ENCODE data around the gene ZNF615.
"Not testable (repeated sequence)": the region's sequence is repeated elsewhere in the genome, so short reads cannot be mapped to it uniquely, and the experiment has no call there.

GRCh38 chr19:51960621-51961233 is 47.3 kb downstream of the ZNF615 start:
- not testable (repeated sequence) for TF ChIP-seq POLR2A (IDR thresholded peaks at IDR 0.05; ENCODE audit: low read depth, low read length); BHLHE40 (IDR thresholded peaks at IDR 0.05; ENCODE audit: low read depth, low read length); USF2 (IDR thresholded peaks at IDR 0.05; ENCODE audit: low read depth, low read length); RCOR1 (IDR thresholded peaks at IDR 0.05; ENCODE audit: insufficient replicate concordance, low read length); RAD21 (IDR thresholded peaks at IDR 0.05; ENCODE audit: low read length); SMC3 (IDR thresholded peaks at IDR 0.05; ENCODE audit: low read depth, low read length); MXI1 (IDR thresholded peaks at IDR 0.05; ENCODE audit: borderline replicate concordance, low read depth, low read length); ELK1 (IDR thresholded peaks at IDR 0.05; ENCODE audit: borderline replicate concordance, low read depth, low read length); MAFK (IDR thresholded peaks at IDR 0.05; ENCODE audit: low read depth, low read length)
- TF ChIP-seq, protein P1, sequence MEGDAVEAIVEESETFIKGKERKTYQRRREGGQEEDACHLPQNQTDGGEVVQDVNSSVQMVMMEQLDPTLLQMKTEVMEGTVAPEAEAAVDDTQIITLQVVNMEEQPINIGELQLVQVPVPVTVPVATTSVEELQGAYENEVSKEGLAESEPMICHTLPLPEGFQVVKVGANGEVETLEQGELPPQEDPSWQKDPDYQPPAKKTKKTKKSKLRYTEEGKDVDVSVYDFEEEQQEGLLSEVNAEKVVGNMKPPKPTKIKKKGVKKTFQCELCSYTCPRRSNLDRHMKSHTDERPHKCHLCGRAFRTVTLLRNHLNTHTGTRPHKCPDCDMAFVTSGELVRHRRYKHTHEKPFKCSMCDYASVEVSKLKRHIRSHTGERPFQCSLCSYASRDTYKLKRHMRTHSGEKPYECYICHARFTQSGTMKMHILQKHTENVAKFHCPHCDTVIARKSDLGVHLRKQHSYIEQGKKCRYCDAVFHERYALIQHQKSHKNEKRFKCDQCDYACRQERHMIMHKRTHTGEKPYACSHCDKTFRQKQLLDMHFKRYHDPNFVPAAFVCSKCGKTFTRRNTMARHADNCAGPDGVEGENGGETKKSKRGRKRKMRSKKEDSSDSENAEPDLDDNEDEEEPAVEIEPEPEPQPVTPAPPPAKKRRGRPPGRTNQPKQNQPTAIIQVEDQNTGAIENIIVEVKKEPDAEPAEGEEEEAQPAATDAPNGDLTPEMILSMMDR (conservative IDR thresholded peaks at IDR 0.05; ENCODE audit: low read depth, low read length), result not testable (repeated sequence)

Data from IMR-90 (cell line).